WTC11 (cell line): Measurements from ENCODE around the gene LMO3. TPM values are rescaled to one million over a fixed set of nuclear protein-coding genes. Genes with fewer than 3 reads are reported as not detected.

ENCODE experiments used
- ATAC-seq: fragments of 200-7000 bp; cut with Tn5 transposase; 2 replicates; pipeline ENCODE4 v1.10.0; 2021; ENCODE audit warnings: mild to moderate bottlenecking, moderate library complexity
- CTCF ChIA-PET: fragments of 300-600 bp; sonication (Branson Sonifier 250); formaldehyde crosslinking; loops from one replicate; lab custom pipeline; 2021; ENCODE audit warnings: antibody characterized with exemption; lab: Charles Lee
- POLR2A ChIA-PET: fragments of 350-600 bp; sonication (Branson Sonifier 250); formaldehyde crosslinking; loops from one replicate; lab custom pipeline; 2021; ENCODE audit warnings: antibody characterized with exemption; lab: Charles Lee
- DNase-seq: peaks from one replicate; pipeline ENCODE4 v3.0.0; 2021; ENCODE audit warnings: low spot score
- H3K27ac Mint-ChIP-seq: 2 replicates; pipeline ENCODE4 v1.8.0; 2021; ENCODE audit warnings: mixed read lengths
- H3K27me3 Mint-ChIP-seq: 2 replicates; pipeline ENCODE4 v1.8.0; 2021; ENCODE audit warnings: low read depth, mild to moderate bottlenecking, moderate library complexity, mixed read lengths
- H3K36me3 Mint-ChIP-seq: 2 replicates; pipeline ENCODE4 v1.8.0; 2021; ENCODE audit warnings: mixed read lengths
- H3K4me1 Mint-ChIP-seq: 2 replicates; pipeline ENCODE4 v1.8.0; 2022; ENCODE audit warnings: mixed read lengths
- H3K4me3 Mint-ChIP-seq: 2 replicates; pipeline ENCODE4 v1.8.0; 2021; ENCODE audit warnings: mild to moderate bottlenecking, moderate library complexity, mixed read lengths
- H3K9me3 Mint-ChIP-seq: 2 replicates; pipeline ENCODE4 v1.8.0; 2021; ENCODE audit warnings: mixed read lengths
- ATF6 ChIP-seq: sonication (generic); formaldehyde crosslinking; IDR thresholded peaks from 2 replicates; pipeline ENCODE4 v1.8.1; 2023; ENCODE audit warnings: mild to moderate bottlenecking, missing genetic modification reagents
- E2F1 ChIP-seq: sonication (generic); formaldehyde crosslinking; IDR thresholded peaks from 2 replicates; pipeline ENCODE4 v1.8.0; 2022; ENCODE audit warnings: mild to moderate bottlenecking, missing genetic modification reagents
- EMX1 ChIP-seq: fragments of 250-450 bp; sonication (Bioruptor Pico); IDR thresholded peaks from 2 replicates; pipeline ENCODE4 v1.8.0; 2021; ENCODE audit warnings: mild to moderate bottlenecking
- ETV6 ChIP-seq: sonication (generic); formaldehyde crosslinking; IDR thresholded peaks from 2 replicates; pipeline ENCODE4 v1.8.1; 2022; ENCODE audit warnings: mild to moderate bottlenecking, missing genetic modification reagents
- FOXP4 ChIP-seq: sonication (generic); formaldehyde crosslinking; IDR thresholded peaks from 2 replicates; pipeline ENCODE4 v1.8.0; 2022; ENCODE audit warnings: mild to moderate bottlenecking, missing genetic modification reagents
- GTF2I ChIP-seq: fragments of 250-450 bp; sonication (Bioruptor Pico); conservative IDR thresholded peaks from 2 replicates; pipeline ENCODE4 v1.4.0; 2021; ENCODE audit warnings: mild to moderate bottlenecking
- IRF2 ChIP-seq: sonication (generic); formaldehyde crosslinking; IDR thresholded peaks from 2 replicates; pipeline ENCODE4 v1.8.0; 2022; ENCODE audit warnings: low read depth, missing genetic modification reagents, borderline replicate concordance
- KAT7 ChIP-seq: sonication (generic); formaldehyde crosslinking; IDR thresholded peaks from 2 replicates; pipeline ENCODE4 v1.8.1; 2023; ENCODE audit warnings: missing genetic modification reagents, mild to moderate bottlenecking, borderline replicate concordance
- MAX ChIP-seq: sonication (generic); formaldehyde crosslinking; IDR thresholded peaks from 2 replicates; pipeline ENCODE4 v1.8.0; 2022; ENCODE audit warnings: mild to moderate bottlenecking, missing genetic modification reagents
- MXD4 ChIP-seq: fragments of 250-450 bp; sonication (Bioruptor Pico); IDR thresholded peaks from 2 replicates; pipeline ENCODE4 v1.8.0; 2021; ENCODE audit warnings: mild to moderate bottlenecking, moderate library complexity, borderline replicate concordance
- NFYB ChIP-seq: sonication (generic); formaldehyde crosslinking; conservative IDR thresholded peaks from 2 replicates; pipeline ENCODE4 v1.8.0; 2022; ENCODE audit warnings: low read depth, missing genetic modification reagents
- RELA ChIP-seq: sonication (generic); formaldehyde crosslinking; IDR thresholded peaks from 2 replicates; pipeline ENCODE4 v1.8.1; 2022; ENCODE audit warnings: missing genetic modification reagents, mild to moderate bottlenecking, borderline replicate concordance
- SMAD4 ChIP-seq: sonication (generic); formaldehyde crosslinking; IDR thresholded peaks from 2 replicates; pipeline ENCODE4 v1.8.0; 2022; ENCODE audit warnings: mild to moderate bottlenecking, missing genetic modification reagents
- SP1 ChIP-seq: sonication (generic); formaldehyde crosslinking; conservative IDR thresholded peaks from 2 replicates; pipeline ENCODE4 v1.8.1; 2022; ENCODE audit warnings: missing genetic modification reagents
- TCF7 ChIP-seq: sonication (generic); formaldehyde crosslinking; IDR thresholded peaks from 2 replicates; pipeline ENCODE4 v1.8.0; 2022; ENCODE audit warnings: mild to moderate bottlenecking, low read depth, missing genetic modification reagents, moderate library complexity
- TEAD1 ChIP-seq: sonication (generic); formaldehyde crosslinking; IDR thresholded peaks from 2 replicates; pipeline ENCODE4 v1.8.0; 2022; ENCODE audit warnings: mild to moderate bottlenecking, missing genetic modification reagents
- ZNF121 ChIP-seq: sonication (generic); formaldehyde crosslinking; IDR thresholded peaks from 2 replicates; pipeline ENCODE4 v1.8.0; 2023; ENCODE audit warnings: missing genetic modification reagents
- ZNF416 ChIP-seq: fragments of 250-450 bp; sonication (Bioruptor Pico); IDR thresholded peaks from 2 replicates; pipeline ENCODE4 v1.9.0; 2021; ENCODE audit warnings: mild to moderate bottlenecking, inconsistent platforms
- ZNF532 ChIP-seq: fragments of 250-450 bp; sonication (Bioruptor Pico); IDR thresholded peaks from 2 replicates; pipeline ENCODE4 v1.9.0; 2021; ENCODE audit warnings: mild to moderate bottlenecking, borderline replicate concordance
- ZNF671 ChIP-seq: fragments of 250-450 bp; sonication (Bioruptor Pico); IDR thresholded peaks from 2 replicates; pipeline ENCODE4 v1.8.0; 2021; ENCODE audit warnings: mild to moderate bottlenecking
- total RNA-seq: library from RNA; stranded (reverse); gene quantifications from 3 replicates; pipeline ENCODE4 v1.2.3, GENCODE V29; 2021
- TF ChIP-seq, protein P1 (sequence below): sonication (generic); formaldehyde crosslinking; IDR thresholded peaks from 2 replicates; pipeline ENCODE4 v1.8.0; 2023; ENCODE audit warnings: missing genetic modification reagents, mild to moderate bottlenecking, borderline replicate concordance
- TF ChIP-seq, protein P2 (sequence below): fragments of 250-450 bp; sonication (Bioruptor Pico); IDR thresholded peaks from 2 replicates; pipeline ENCODE4 v2.1.2; 2022; ENCODE audit warnings: mild to moderate bottlenecking, moderate library complexity

The LMO3 gene
- total RNA-seq, 1 experiment from 2014 or later = 29.8 TPM

GRCh38 chr12:16568873-16569272 is 37.1 kb downstream of the LMO3 start (continued):
- TF ChIP-seq, protein P1, sequence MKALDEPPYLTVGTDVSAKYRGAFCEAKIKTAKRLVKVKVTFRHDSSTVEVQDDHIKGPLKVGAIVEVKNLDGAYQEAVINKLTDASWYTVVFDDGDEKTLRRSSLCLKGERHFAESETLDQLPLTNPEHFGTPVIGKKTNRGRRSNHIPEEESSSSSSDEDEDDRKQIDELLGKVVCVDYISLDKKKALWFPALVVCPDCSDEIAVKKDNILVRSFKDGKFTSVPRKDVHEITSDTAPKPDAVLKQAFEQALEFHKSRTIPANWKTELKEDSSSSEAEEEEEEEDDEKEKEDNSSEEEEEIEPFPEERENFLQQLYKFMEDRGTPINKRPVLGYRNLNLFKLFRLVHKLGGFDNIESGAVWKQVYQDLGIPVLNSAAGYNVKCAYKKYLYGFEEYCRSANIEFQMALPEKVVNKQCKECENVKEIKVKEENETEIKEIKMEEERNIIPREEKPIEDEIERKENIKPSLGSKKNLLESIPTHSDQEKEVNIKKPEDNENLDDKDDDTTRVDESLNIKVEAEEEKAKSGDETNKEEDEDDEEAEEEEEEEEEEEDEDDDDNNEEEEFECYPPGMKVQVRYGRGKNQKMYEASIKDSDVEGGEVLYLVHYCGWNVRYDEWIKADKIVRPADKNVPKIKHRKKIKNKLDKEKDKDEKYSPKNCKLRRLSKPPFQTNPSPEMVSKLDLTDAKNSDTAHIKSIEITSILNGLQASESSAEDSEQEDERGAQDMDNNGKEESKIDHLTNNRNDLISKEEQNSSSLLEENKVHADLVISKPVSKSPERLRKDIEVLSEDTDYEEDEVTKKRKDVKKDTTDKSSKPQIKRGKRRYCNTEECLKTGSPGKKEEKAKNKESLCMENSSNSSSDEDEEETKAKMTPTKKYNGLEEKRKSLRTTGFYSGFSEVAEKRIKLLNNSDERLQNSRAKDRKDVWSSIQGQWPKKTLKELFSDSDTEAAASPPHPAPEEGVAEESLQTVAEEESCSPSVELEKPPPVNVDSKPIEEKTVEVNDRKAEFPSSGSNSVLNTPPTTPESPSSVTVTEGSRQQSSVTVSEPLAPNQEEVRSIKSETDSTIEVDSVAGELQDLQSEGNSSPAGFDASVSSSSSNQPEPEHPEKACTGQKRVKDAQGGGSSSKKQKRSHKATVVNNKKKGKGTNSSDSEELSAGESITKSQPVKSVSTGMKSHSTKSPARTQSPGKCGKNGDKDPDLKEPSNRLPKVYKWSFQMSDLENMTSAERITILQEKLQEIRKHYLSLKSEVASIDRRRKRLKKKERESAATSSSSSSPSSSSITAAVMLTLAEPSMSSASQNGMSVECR (CRISPR knock-in tag) = no peak
- no peak for TF ChIP-seq ZNF532 (CRISPR knock-in tag)
- TF ChIP-seq E2F1 (CRISPR knock-in tag) = no peak
- no peak for TF ChIP-seq FOXP4
- no peak for TF ChIP-seq ZNF121 (CRISPR knock-in tag)
- TF ChIP-seq NFYB (CRISPR knock-in tag) = no peak
- no peak for TF ChIP-seq MAX (CRISPR knock-in tag)
- no peak for TF ChIP-seq ATF6 (CRISPR knock-in tag)

GRCh38 chr12:16564675-16565074 is 41.3 kb downstream of the LMO3 start:
- Mint-ChIP-seq H3K27me3 (no peaks in the 10 kb centered on the region), H3K4me3 (no peak overlapping the region), H3K9me3 (peaks cover 4% of the 10 kb centered on the region), H3K4me1 (peaks cover 28% of the 10 kb centered on the region), H3K27ac (no peak overlapping the region), H3K36me3 (peaks cover 3% of the 10 kb centered on the region; the same call in 1 of the 2 replicates)
- ATAC-seq = no peak
- CTCF ChIA-PET = no interaction called here
- no peak for DNase-seq
- POLR2A ChIA-PET = no interaction called here
- TF ChIP-seq TEAD1 (CRISPR knock-in tag) (no peak), KAT7 (CRISPR knock-in tag) (no peak), SP1 (CRISPR knock-in tag) (no peak), RELA (CRISPR knock-in tag) (no peak), IRF2 (CRISPR knock-in tag) (no peak), SMAD4 (CRISPR knock-in tag) (no peak), ZNF416 (CRISPR knock-in tag) (no peak), ZNF671 (CRISPR knock-in tag) (no peak), ETV6 (CRISPR knock-in tag) (no peak), MXD4 (no peak), EMX1 (CRISPR knock-in tag) (no peak), TCF7 (CRISPR knock-in tag) (no peak), GTF2I (CRISPR knock-in tag) (no peak), ZNF121 (CRISPR knock-in tag) (no peak)
- TF ChIP-seq, protein P2, sequence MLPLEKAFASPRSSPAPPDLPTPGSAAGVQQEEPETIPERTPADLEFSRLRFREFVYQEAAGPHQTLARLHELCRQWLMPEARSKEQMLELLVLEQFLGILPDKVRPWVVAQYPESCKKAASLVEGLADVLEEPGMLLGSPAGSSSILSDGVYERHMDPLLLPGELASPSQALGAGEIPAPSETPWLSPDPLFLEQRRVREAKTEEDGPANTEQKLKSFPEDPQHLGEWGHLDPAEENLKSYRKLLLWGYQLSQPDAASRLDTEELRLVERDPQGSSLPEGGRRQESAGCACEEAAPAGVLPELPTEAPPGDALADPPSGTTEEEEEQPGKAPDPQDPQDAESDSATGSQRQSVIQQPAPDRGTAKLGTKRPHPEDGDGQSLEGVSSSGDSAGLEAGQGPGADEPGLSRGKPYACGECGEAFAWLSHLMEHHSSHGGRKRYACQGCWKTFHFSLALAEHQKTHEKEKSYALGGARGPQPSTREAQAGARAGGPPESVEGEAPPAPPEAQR (CRISPR knock-in tag) = no peak
